Sigmoid colon (tissue), 4 donors: ENCODE data around the gene PIWIL4.
A peak's percentile ranks its signal among the peaks of the same experiment; 100 is the strongest.

Experiments used
- CTCF ChIP-seq, 4 experiments: fragments of 450-650 bp in 3 of 4; fragments of 200-600 bp in 1 of 4; IDR thresholded peaks; one replicate each; pipeline ENCODE4 v1.5.1; 2016 to 2019; ENCODE audit warnings: antibody characterized with exemption in 4 of 4, mild to moderate bottlenecking in 3 of 4, moderate library complexity in 2 of 4
- EP300 ChIP-seq, 4 donors: sonication (generic); formaldehyde crosslinking; IDR thresholded peaks; one replicate each; pipeline ENCODE4 v1.6.1; 2017; ENCODE audit warnings: antibody characterized with exemption in 4 of 4
- POLR2AphosphoS5 ChIP-seq, 4 donors: sonication (generic); formaldehyde crosslinking; IDR thresholded peaks; one replicate each; pipeline ENCODE4 v1.6.1; 2017; ENCODE audit warnings: antibody characterized with exemption in 4 of 4

DNA sequence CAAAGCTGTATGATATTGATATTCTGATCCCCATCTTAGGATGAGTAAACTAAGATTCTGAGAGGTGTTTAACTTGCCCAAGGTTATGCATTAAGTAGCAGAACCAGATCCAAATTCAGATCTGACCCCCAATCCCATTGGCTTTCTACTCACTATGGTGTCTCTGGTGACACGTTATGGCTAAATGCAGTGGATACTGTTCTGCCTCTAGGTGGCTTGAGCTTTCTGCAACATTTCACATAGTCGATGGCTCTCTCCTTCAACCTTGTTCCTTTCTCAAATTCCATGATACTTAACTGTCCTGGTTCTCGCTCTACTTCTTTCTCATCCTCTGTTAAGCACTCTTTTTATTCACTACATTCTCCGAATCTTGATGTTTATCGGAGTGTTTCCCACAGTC, 45.5 kb upstream of the PIWIL4 start:
- TF ChIP-seq CTCF (IDR thresholded peaks at IDR 0.05) (peak in 1 of 4 experiments; percentile 11), EP300 (IDR thresholded peaks at IDR 0.05) (no peak), POLR2AphosphoS5 (IDR thresholded peaks at IDR 0.05) (no peak)
